HG02938 (cell line): ENCODE measurements around the gene CRB2.
"Not testable (repeated sequence)": the region's sequence is repeated elsewhere in the genome, so short reads cannot be mapped to it uniquely, and the experiment has no call there.

Experiments
- ATAC-seq: cut with Tn5 transposase; IDR thresholded peaks from one replicate; pipeline ENCODE4 v1.9.1; 2021; ENCODE audit warnings: mild to moderate bottlenecking, moderate library complexity; ENCODE audit not compliant: unreplicated experiment

Gene CRB2

DNA sequence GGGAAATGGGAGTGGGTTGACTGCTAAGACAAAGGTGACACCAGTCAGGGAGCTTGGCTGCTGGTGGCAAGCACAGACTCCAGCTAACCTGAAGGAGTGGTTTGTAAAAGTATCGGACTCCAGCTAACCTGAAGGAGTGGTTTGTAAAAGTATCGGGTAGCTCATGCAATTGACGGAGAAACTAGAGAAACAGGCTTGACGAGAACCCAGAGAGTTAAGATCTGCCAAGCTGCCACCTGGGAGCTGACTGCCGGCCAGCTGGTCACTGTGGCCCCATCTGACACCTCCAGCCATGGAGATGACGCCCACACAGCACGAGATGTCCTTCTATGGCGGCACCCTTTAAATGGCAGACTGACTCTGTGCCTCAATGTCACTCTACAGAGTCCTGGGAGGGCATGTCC, 28.3 kb upstream of the CRB2 start:
- no peak for ATAC-seq

DNA sequence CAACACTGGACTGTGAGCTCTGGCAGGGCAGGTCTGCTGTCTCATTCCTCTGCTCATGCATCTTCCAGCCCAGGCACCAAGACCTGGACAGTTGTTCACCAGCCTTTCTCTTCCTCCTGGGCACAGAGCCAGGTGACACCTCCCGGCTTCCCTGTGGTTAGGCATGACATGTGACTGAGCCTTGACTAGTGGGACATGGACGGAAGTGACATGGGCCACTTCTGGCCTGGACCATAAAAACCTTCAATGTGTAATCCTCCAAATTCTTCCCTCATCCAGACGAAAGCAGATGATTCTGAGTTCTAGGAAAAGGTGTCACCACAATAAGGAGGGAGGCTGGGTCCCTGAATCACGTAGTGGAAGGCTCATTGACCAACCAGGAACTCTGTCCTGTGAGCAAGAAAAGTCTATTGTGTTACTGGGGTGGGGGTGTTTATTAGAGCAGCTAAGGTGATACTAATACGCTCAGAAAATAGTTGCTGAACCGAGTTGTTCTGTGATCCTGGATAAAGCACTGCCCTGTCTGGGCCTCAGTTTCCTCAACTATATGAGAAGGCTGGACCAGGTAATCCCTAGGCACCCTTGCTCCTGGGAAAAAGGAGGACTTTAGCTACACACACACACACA, 26.6 kb upstream of the CRB2 start:
- ATAC-seq, result no peak

DNA sequence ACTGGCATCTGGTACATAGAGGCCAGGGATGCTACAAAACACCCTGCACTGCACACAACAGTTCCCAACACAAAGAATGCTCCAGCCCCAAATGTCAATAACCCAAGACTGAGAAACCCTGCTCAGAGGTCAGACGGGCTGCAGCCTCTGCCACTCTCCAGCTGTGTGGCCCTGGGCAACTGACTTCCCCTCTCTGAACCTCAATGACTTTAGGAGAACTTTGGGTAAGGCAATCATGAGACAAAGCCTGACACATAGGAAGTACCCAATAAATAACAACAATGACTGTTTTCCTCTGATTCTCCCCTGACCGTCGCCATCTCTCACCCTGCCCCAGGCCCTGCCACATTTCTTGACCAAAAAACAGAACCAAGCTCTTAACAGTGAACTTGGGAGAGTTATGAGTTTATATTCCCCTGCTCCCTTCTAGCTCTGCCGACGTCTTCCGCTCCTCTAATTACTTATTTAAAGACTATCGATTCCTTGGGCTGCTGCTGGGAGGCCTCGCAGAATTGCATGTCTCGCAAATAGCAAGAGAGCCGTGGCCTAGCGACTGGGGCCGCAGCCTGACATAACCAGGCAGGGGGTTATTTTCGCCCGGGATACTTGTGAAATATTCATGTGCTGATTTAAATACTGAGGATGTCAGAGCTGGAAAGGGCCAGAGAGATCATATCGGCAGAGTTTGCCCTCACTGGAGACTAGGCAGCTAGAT, 24.5 kb upstream of the CRB2 start:
- ATAC-seq, result no peak

DNA sequence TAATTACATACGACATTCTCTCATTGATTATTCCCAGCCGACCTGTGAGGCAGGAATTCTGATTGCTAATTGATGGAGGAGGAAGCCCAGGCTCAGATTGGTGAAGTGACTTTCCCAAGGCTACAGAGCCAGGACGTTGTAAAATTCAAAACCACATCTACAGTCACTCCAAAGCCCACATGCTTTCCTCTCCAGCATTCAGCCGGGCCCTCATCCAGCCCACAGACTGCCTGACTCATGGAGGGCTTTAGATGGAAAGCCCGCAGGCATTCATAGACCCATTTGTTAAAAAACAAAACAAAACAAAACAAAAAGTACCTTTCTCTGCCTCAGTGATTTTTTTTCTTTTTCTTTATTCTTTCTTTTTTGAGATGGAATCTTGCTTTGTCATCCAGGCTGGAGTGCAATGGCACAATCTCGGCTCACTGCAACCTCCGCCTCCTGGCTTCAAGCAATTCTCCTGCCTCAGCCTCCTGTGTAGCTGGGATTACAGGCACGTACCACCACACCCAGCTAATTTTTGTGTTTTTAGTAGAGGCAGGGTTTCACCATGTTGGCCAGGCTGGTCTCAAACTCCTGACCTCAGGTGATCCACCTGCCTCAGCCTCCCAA, 22.8 kb upstream of the CRB2 start:
- ATAC-seq, result not testable (repeated sequence)

DNA sequence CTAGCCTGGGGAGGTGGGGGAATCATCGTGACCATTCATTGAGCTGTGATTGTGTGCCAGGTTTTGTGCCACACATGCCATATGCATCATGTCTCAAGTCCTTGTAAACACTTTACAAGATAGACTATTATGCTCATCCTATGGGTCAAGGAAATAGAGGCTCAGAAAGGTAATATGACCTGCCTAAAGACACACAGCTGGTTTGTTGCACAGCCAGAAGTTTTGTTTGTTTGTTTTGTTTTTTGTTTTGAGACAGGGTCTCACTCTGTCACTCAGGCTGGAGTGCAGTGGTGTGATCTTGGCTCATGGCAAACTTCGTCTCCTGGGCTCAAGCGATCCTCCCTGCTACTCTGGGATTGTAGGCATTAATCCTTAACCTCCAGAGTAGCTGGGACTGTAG, 21.4 kb upstream of the CRB2 start:
- ATAC-seq, result no peak

DNA sequence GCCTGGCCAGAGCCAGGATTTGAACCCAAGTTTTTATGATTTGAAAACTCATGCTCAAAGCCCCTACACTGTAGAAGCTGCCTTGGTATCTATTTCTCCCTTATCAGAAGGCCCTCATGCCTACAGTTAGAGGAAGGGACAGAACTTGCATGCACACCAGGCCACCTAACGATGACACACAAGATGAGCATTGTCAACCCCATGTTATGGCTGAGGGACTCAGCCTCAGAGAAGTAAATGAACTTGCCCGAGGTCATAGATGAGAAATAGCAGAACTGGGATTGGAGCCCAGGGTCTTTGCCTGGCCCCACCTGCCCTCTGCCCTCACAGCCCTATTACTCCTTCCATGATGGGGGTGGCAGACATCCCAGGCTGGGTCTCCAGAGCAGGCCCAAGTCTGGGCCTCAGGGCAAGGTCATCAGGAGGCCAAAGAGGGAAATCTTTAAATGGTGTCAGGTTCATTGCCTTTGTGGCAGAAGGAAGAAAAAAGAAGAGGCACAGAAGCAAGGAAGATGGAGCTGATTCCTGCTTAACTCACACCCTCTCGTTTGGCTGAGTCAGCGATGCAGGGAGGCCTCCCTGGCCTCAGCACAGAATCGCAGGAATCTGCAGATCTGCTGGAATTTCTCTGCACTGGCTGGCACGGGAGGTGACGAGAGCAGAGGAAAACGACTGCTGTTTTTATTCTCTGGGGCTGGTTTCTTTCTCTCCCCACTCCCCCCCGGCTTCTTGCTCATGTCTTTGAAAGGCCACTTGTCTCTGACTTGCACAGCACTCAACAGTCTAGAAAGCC, 20.6 kb upstream of the CRB2 start:
- no peak for ATAC-seq

DNA sequence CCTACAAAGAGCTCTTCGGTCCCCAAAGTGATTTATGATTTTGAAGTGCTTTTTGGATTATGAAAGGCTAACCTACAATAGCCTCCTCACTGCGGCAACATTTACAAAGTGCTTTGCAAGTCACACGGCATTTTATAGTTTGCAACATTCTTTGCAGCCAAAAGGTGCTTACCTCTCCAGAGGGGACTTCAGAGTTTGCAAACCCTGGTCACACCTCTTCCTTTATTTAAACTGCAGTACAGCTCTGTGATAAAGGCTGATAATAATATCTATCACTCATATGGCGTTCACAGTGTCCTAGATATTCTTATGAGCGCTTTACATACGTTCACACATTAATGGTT, 20.0 kb upstream of the CRB2 start:
- no peak for ATAC-seq

DNA sequence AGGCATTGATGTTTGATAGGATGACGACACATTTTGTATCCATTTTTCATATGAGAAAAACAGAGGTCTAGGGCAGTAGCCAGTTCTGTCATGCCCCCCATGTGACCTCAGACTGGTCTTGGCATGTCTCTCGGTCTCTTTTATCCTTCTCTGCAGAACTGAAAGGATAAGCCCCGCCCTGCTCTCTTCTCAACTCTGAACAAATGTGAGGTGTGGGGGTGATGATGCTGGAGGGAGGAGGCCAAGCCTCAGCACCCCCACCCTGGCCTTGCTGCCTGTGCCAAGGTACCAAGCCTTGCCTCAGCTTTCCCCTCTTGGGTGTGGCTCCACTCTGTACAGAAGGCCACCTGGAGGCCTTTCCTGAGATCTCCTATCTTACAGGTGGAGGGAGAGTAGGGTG, 19.5 kb upstream of the CRB2 start:
- no peak for ATAC-seq

DNA sequence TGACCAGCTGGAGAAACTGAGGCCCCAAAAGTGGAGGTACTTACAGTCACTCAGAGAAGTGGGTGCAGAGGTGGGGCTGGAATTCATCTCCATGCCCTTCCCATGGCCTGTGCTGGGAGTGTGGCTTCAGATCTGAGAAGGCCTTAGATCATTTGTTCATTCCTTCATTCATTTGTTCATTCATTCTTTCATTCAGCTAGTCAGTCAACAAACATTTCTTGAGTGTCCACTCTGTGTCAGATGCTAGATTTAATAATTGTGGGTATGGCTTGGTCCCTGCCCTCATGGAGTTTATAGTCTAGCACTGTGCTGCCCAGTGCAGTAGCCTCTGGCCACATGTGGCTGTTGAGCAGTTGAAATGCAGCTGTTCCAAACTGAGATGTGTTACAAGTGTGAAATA, 19.0 kb upstream of the CRB2 start:
- ATAC-seq, result no peak

DNA sequence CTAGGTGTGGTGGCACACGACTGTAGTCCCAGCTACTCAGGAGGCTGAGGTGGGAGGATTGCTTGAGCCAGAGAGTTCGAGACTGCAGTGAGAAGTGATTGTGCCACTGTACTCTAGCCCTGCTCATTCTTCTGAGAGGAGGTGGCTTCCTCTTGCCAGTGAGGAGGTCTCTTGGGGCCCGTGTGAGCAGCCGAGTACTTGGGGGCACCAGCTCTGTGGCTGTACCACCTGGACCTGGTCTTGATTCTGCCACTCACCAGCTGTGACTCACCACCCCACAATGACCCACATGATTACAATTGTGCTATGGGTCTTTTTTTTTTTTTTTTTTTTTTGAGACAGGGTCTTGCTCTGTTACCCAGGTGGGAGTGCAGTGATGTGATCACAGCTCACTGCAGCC, 18.0 kb upstream of the CRB2 start:
- ATAC-seq, result no peak

DNA sequence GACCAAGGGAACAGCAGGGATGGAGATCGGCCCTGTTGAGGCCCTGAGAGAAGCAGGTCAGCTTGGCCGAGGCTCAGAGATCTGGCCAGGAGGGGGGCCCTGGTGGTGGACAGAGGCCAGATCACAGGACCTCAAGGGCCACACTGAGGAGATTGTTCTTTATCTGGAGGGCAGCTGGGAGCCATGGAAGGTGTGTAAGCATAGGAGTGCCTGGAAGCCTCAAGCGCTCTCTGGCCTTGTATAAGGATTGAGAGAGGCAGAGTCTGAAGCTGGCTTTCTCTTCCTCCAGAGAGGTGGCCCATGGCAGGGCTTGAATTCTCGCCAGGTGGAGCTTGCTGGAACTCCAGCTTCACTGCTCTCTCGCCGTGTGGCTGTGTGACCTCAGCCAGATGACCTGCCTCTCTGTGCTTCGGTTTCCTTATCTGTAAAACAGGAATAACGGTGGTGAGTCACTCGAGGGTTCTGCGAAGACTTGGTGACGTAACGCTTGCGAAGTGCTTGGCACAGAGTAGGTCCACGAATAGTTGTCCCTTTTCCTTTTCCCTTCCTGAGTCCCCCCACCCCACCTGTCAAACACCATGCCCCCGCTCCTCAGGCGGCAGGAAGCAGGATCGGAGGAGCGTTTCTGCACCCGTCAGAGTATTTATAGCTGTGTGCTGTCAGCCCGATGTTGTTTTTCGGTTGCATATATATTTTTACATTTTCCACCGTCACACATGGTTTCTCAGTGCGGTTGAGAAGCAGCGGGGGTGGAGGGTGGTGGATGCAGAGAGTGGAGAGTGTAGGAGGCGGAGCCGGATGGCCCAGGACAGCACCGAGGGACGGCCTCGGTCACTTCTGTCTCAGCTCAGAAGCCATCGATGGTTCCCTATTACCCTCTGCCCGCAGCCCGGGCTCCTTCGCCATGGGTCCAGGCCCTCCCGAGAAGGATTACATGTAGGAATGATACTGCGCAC, 17.0 kb upstream of the CRB2 start:
- peak; percentile 63 for ATAC-seq

DNA sequence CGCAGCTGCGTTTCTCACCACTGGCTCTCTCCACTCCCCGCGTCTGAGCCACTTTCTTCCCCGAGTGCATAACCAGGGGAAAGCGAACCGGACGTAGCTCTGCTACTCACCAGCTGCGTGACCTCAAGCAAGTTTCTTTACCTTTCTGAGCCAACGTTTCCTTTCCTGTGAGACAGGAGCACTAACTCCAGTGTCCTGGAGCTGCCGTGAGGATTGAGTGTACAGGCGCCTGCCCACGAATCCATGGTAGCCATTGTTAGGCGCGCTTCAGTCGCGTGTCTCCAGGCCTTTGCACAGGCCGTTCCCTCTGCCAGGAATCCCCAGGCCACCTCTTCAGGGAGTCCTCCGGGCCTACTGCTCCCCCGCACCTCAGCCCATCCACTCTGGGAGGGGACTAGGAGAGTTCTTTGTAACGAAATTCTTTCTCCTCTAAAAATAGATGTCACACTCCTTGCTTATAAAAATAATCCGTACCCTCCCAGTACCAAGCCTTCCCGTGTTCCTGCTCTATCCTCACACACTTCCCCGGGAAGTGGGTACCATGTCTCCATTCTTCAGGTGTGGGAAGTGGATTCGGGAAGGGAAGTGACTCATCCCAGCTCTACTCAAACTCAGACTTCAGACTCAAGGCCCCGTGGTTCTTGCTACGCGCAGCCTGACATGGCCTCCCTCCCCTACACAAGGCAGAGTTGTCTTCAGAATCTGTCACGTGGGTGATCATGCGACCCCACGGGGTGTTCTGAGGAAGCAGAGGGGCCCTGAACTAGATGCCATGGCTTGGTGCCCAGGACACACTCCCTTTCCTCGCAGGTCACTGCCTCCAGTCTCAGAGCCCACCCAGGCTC, 16.1 kb upstream of the CRB2 start:
- peak; percentile 45 for ATAC-seq

DNA sequence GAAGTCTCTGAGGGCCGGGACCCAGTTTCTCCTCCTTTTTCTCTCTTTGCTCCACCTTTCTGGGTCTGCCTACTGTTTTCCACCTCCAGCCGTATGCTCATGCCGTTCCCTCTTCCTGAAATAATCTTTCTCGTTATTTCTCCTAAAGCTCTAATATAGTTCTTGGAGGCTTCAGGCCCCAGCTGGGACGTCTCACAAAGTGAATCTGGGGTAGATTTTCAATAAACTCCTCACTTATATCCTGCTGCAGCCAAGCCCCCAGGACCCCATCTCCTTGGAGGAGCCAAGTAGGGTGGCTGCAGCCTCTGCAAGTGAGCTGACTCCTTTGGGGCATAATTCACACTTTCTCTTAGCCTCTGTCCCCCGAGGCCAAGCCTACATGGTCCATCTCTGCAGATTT, 14.2 kb upstream of the CRB2 start:
- ATAC-seq, result no peak

DNA sequence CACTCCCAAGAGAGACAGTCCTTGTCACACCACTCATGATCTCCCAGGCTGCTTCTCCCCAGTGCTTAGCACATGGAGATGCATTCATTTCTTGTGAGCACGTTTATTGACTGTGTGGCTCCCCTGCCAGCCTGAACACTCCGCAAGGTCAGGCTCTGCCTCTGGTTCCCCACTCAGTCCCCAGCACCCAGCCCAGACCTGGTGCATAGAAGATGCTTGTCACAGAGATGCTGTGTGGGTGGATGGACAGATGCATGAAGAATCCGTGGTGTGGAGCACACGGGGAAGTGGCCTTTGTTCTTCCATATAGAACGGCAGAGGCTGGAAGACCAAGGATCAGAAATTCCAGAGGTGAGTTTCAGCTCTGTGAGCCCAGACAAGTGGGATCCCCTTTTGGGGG, 13.8 kb upstream of the CRB2 start:
- ATAC-seq, result no peak

DNA sequence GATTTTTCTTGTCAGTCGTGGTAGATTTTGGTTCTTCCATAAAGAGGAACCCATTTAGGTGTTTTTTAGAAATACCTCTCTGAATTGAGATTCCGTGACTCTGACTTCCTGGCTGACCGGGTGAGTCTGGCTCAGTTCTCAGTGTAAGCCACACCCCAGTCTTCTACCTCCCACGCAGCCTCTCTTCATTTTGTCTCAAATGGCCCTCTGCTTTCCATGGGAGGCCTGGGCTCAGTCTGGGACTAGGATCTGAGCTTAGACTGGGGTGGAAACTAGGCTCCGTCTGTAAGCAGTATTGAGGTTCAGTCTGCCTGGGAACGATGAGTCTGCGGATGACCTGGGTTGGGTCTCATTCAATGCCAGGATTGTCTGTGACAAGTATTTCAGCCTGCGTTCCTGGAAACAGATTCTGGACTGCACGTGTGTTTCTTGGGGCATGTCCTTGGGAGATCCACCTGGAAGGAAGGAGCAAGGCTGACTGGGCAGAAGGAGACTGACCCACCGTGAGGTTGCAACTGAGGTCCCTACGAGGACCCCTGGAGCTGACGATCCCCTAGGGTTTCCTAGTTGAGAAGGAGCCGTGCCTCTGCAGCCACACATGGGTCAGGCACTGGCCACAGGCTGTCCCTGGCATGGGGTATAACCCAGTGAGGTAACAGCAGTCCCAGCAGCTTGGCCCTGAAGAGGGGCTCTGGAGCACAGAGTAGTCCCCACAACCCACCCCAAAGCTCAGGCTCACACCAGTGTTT, 12.4 kb upstream of the CRB2 start:
- peak; percentile 28 for ATAC-seq

DNA sequence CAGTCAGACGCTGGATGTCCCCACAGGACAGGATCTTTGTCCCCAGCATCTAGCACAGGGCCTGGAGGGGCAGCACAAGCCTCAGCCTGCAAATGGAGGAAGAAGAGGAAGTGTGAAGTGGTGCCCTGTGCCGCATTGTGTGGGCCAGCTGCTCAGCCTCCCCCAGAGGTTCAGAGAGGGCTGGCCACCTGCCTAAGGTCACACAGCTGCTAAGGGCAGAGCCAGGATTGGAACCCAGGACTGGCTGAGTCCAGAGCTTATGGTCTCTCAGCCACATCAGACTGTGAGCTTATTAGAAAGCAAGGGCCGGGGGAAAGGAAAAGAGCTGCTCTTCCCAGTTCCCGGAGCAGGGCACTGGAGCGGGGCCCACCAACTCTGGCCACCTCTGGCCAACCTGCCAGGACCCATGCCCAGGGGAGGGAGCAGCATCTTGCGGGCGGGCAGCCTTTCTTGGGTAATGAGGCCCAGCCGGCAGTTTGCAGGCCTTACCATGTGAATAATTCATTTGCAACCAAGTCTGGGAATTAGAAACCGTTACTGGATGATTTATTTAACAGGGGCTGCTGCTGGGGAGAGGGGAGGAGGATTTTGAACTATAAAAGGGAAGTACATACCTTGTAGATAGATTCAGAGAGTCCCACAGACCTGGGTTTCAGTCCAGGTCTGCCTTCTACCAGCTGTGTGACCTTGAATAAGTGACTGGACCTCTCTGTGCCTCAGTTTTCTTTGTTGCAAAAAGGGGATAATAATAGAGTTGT, 11.6 kb upstream of the CRB2 start:
- no peak for ATAC-seq

DNA sequence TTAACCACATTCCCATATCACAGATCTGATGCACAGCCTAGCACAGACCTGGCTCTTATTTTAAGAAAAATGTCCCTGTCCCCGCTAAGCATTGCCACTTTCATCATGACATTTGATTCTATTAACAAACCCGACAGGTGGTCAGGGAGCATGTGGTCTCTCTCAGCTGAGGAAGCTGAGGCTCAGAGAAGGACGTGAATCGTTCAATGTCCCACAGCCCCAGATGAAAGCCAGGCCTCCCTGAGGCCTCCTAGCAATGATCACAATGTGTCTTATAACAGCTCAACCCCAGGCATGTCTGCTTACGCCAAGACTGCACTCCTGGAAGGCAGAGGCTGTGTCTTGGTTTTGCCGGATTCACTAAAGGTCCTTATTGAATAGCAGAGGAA, 10.4 kb upstream of the CRB2 start:
- no peak for ATAC-seq

DNA sequence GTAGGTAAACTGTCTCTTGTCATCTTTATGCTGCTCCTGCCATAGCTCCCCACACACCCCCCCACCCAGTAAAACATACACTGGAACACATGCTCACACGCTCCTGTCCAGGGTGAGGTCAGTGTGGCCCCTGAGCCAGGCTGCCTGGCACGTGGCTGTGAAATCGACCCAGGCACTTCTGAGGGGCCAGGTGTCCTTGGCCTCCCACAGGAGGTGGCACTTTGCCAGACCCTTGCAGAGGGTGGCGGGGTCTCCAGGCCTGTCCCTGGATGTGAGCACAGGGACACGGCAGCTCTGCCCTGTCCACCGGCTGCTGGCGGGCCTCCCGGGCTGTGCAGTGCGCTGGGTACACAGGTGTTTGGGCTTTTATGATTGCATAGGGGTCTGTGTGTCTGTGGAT, 10.0 kb upstream of the CRB2 start:
- no peak for ATAC-seq
